PC-9 (cell line): ENCODE results near the gene RBMX.

Experiments
- CTCF ChIP-seq: fragments of 200-600 bp; sonication (generic); conservative IDR thresholded peaks from 2 replicates; pipeline ENCODE4 v1.6.1; 2017; ENCODE audit warnings: mixed run types, antibody characterized with exemption, mild to moderate bottlenecking, moderate library complexity
- EZH2 ChIP-seq: fragments of 200-600 bp; sonication (generic); IDR thresholded peaks from 2 replicates; pipeline ENCODE4 v1.8.0; 2017; ENCODE audit warnings: antibody characterized with exemption, low read depth

GRCh38 chrX:136879001-136879687 is 1.4 kb downstream of the RBMX start:
- TF ChIP-seq CTCF (no peak), EZH2 (no peak)
